DOHH2 (cell line): ENCODE data around the gene OASL.

Source experiments
- H3F3A ChIP-seq: fragments of 200-600 bp; sonication (generic), shearing (Covaris generic); 2 replicates; pipeline ENCODE4 v1.6.0; 2016; ENCODE audit warnings: antibody characterized with exemption, mild to moderate bottlenecking; ENCODE audit not compliant: control insufficient read depth, insufficient read depth
- H3K27ac ChIP-seq: fragments of 200-600 bp; sonication (generic); 2 replicates; pipeline ENCODE4 v1.5.1; 2014; ENCODE audit warnings: low read depth, mild to moderate bottlenecking, low read length, moderate library complexity
- H3K27me3 ChIP-seq: fragments of 200-600 bp; sonication (generic); 2 replicates; pipeline ENCODE4 v1.6.1; 2014; ENCODE audit warnings: mild to moderate bottlenecking, low read length, mixed read lengths; ENCODE audit not compliant: control insufficient read depth
- H3K36me3 ChIP-seq: fragments of 200-600 bp; sonication (generic); 2 replicates; pipeline ENCODE4 v1.6.1; 2014; ENCODE audit warnings: mild to moderate bottlenecking, low read length, moderate library complexity, mixed read lengths; ENCODE audit not compliant: control insufficient read depth
- H3K4me1 ChIP-seq: fragments of 200-600 bp; sonication (generic); 2 replicates; pipeline ENCODE4 v1.6.1; 2014; ENCODE audit warnings: mild to moderate bottlenecking, low read length, mixed read lengths; ENCODE audit not compliant: control insufficient read depth
- H3K4me2 ChIP-seq: fragments of 200-600 bp; sonication (generic); 2 replicates; pipeline ENCODE4 v1.6.0; 2014; ENCODE audit warnings: mild to moderate bottlenecking, low read length, moderate library complexity
- H3K4me3 ChIP-seq: fragments of 200-600 bp; sonication (generic); 2 replicates; pipeline ENCODE4 v1.5.1; 2014; ENCODE audit warnings: mild to moderate bottlenecking, low read length, mixed read lengths
- H3K79me2 ChIP-seq: fragments of 200-600 bp; sonication (generic); 2 replicates; pipeline ENCODE4 v1.6.1; 2014; ENCODE audit warnings: mild to moderate bottlenecking, low read length, mixed read lengths; ENCODE audit not compliant: control insufficient read depth
- H3K9me2 ChIP-seq: fragments of 200-600 bp; sonication (generic); replicated peaks from 2 replicates; pipeline ENCODE4 v1.6.1; 2014; ENCODE audit warnings: mild to moderate bottlenecking, low read length, mixed read lengths; ENCODE audit not compliant: control insufficient read depth
- H3K9me3 ChIP-seq: fragments of 200-600 bp; sonication (generic); 2 replicates; pipeline ENCODE4 v1.6.1; 2014; ENCODE audit warnings: antibody characterized with exemption, low read length, mixed read lengths; ENCODE audit not compliant: control insufficient read depth, insufficient read depth
- H4K20me1 ChIP-seq: fragments of 200-600 bp; sonication (generic); 2 replicates; pipeline ENCODE4 v1.6.0; 2014; ENCODE audit warnings: low read depth, mild to moderate bottlenecking, antibody characterized with exemption, low read length, moderate library complexity; ENCODE audit not compliant: control insufficient read depth, insufficient read depth
- EZH2phosphoT487 ChIP-seq: fragments of 200-600 bp; sonication (generic); IDR thresholded peaks from 2 replicates; pipeline ENCODE4 v1.6.1; 2017; ENCODE audit warnings: borderline replicate concordance, mild to moderate bottlenecking, antibody characterized with exemption, low read length, moderate library complexity, mixed read lengths
- TF ChIP-seq, protein P1 (sequence below): fragments of 200-600 bp; sonication (generic); IDR thresholded peaks from one replicate; pipeline ENCODE4 v1.5.1; 2014; ENCODE audit warnings: antibody characterized with exemption, mild to moderate bottlenecking, low read depth, low read length; ENCODE audit not compliant: poor library complexity, severe bottlenecking

Gene OASL

DNA sequence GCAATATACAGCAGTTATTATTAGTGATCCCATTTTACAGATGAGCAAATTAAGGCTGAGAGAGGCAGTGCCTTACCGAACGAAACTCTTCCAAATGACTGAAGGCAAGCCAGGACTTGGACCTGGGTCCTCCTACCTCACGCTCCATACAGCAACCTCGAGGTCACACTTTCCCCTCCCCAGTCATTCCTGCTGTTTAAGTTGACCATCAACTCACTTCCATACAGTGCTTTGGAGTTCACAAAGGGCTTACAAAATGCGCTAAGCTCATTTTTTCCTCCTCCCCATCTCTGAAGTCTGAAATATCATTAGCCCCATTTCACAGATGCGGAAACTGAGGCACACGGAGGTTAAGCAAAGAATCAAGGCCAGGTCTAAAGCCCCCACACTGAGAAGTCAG, 56.4 kb downstream of the OASL start:
- no peaks in the 10 kb centered on the region for H3K36me3 ChIP-seq
- H3K9me3 ChIP-seq, result no peaks in the 10 kb centered on the region
- no peaks in the 10 kb centered on the region for H3K79me2 ChIP-seq
- no peaks in the 10 kb centered on the region for H4K20me1 ChIP-seq
- H3F3A ChIP-seq, result no peaks in the 10 kb centered on the region
- H3K27me3 ChIP-seq, result no peaks in the 10 kb centered on the region
- no peaks in the 10 kb centered on the region for H3K9me2 ChIP-seq
- H3K4me3 ChIP-seq, result no peak overlapping the region
- TF ChIP-seq EZH2phosphoT487, result no peak
- TF ChIP-seq, protein P1, sequence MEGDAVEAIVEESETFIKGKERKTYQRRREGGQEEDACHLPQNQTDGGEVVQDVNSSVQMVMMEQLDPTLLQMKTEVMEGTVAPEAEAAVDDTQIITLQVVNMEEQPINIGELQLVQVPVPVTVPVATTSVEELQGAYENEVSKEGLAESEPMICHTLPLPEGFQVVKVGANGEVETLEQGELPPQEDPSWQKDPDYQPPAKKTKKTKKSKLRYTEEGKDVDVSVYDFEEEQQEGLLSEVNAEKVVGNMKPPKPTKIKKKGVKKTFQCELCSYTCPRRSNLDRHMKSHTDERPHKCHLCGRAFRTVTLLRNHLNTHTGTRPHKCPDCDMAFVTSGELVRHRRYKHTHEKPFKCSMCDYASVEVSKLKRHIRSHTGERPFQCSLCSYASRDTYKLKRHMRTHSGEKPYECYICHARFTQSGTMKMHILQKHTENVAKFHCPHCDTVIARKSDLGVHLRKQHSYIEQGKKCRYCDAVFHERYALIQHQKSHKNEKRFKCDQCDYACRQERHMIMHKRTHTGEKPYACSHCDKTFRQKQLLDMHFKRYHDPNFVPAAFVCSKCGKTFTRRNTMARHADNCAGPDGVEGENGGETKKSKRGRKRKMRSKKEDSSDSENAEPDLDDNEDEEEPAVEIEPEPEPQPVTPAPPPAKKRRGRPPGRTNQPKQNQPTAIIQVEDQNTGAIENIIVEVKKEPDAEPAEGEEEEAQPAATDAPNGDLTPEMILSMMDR, result no peak
- H3K27ac ChIP-seq, result no peak overlapping the region
- no peak overlapping the region for H3K4me2 ChIP-seq
- no peaks in the 10 kb centered on the region for H3K4me1 ChIP-seq

DNA sequence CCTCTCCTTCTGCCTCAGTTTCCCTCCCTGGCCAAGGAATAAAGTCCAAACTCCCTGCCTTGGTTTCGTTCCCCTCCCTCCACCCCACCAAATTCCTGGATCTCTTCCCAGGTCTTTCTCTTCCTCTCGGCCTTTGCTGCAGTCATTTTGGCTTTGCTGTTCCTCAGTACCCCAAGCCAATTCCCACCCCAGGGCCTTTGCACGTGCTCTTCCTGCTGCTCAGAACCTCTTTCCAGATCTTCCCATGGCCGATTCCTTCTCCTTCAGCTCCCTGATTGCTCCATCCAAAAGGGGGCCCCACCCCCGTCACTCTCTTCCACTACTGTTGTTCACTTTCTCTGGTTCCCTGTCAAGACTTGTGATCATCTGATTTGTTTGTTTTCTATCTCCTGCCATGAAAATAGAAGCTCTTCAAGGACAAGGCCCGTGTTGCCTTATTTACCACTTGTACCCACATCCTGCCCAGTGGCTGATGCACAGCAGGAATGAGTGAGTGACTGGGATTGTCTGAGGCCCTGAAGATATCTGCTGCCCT, 57.6 kb downstream of the OASL start:
- H3K4me2 ChIP-seq, result no peak overlapping the region
- no peaks in the 10 kb centered on the region for H3F3A ChIP-seq
- no peaks in the 10 kb centered on the region for H3K79me2 ChIP-seq
- no peaks in the 10 kb centered on the region for H3K36me3 ChIP-seq
- no peak for TF ChIP-seq EZH2phosphoT487
- TF ChIP-seq, protein P1, result no peak
- no peaks in the 10 kb centered on the region for H4K20me1 ChIP-seq
- H3K27me3 ChIP-seq, result no peaks in the 10 kb centered on the region
- no peaks in the 10 kb centered on the region for H3K4me1 ChIP-seq
- no peak overlapping the region for H3K27ac ChIP-seq
- no peak overlapping the region for H3K4me3 ChIP-seq
- H3K9me3 ChIP-seq, result no peaks in the 10 kb centered on the region
- no peaks in the 10 kb centered on the region for H3K9me2 ChIP-seq

DNA sequence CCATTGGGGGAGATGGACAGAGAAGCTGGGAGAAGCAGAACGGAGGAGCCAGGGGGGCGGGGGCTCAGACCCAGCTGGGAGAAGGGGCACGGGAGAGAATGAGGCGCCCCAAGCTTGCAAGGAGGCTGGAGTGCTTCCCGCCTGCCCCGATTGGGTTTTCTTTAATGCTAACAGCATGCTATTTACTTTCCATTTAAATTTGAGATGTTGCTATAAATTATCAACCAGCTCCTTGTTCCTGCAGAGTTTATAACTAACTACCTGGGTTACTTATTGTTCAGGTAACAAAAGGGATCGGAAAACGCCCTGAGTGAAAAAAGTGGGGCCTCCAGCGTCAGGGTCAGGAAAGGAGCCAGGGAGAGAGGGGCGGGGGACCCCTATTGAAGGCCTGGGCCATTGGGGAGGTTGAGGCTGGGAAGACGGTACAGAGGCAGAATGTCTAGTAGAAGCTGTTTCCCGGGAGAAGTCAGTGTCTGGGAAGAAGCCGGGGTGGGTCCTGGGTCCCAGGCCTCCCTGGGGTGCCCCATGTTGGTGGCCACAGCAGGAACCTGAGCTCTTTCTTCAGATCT, 58.2 kb downstream of the OASL start:
- Histone ChIP-seq H3F3A (no peaks in the 10 kb centered on the region), H3K4me1 (no peaks in the 10 kb centered on the region), H3K27me3 (no peaks in the 10 kb centered on the region), H3K9me3 (no peaks in the 10 kb centered on the region), H3K4me2 (no peak overlapping the region), H3K79me2 (no peaks in the 10 kb centered on the region), H4K20me1 (no peaks in the 10 kb centered on the region), H3K9me2 (no peaks in the 10 kb centered on the region), H3K36me3 (no peaks in the 10 kb centered on the region), H3K4me3 (no peak overlapping the region), H3K27ac (no peak overlapping the region)
- TF ChIP-seq, protein P1, result no peak
- no peak for TF ChIP-seq EZH2phosphoT487
